GM19438 (cell line): ENCODE results near the gene PMAIP1.
"Not testable (repeated sequence)": the region's sequence is repeated elsewhere in the genome, so short reads cannot be mapped to it uniquely, and the experiment has no call there.

ENCODE experiments used
- ATAC-seq: cut with Tn5 transposase; IDR thresholded peaks from one replicate; pipeline ENCODE4 v1.9.1; 2021; ENCODE audit warnings: low read depth; ENCODE audit not compliant: unreplicated experiment

The PMAIP1 gene

DNA sequence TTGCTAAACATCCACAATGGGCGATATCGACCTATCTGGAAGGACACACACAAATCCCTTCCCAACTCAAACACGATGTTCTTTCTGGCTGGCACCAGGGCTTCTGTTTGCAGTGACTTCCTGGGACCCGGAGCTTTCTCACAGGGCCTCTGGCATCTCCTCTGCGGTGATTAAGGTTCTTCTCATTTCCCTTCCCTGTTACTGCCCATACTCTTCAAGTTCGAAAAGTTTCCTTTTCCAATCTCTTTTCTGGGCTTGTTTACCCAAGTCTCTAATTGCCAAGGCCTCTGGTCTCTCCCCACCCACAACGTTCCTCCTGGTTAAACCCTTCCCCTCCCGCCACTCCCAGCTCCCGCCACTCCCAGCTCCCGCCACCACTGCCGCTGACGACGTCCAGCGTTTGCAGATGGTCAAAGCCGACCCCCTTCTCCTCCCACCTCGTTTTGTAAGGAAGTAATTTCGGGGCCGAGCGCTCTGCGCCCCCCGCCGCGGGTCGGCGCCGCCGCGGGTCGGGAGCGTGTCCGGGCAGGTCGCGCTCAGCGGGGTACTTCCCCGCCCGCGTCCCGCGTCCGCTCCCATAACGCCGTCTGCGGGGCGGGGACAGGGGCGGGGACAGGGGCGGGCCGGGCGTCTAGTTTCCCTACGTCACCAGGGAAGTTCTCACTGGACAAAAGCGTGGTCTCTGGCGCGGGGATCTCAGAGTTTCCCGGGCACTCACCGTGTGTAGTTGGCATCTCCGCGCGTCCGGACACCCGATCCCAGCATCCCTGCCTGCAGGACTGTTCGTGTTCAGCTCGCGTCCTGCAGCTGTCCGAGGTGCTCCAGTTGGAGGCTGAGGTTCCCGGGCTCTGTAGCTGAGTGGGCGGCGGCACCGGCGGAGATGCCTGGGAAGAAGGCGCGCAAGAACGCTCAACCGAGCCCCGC is at the start of gene PMAIP1:
Gene PMAIP1, plus strand, starts transcription at position 699 of the 924 bp plus-strand sequence. Its CDS starts 182 bp downstream, at position 881.
- peak; percentile 64 for ATAC-seq

DNA sequence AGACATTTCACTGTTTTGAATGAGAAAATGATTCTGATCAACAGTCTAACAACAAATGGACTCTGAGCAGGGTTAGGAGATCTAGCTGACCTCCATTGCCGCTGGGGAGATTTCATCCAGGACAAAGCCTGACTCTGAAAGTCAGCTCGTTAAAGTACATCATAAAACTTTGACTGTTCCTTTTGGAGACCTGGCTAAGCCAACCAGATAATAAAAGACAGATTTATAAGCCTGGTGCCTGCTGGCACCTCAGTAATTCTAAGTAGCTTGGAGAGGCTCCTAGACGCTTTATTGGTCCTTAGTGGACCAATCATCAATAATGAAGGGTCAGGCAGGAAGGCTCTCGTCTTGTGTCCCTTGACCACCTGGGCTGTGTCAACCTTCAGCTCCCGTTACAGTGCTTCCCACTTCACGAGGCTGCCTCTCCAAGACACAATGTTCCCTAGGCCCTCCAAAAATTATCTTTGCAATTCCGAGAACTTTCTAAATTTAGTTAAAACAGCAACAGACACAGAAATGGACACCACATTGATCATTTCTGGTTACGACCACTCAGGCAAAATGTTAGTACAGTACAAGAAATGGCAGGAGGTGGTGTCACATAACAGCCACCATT is 47.9 kb upstream of the PMAIP1 start:
- ATAC-seq, result no peak

GRCh38 chr18:59852548-59852947 is 47.2 kb upstream of the PMAIP1 start:
- ATAC-seq, result no peak

- ATAC-seq, result no peak
Observed at GRCh38 chr18:59853380-59853779, 46.4 kb upstream of the PMAIP1 start.

- ATAC-seq, result not testable (repeated sequence)
Observed at GRCh38 chr18:59853988-59854387, 45.8 kb upstream of the PMAIP1 start.

- no peak for ATAC-seq
Observed at GRCh38 chr18:59861009-59861408, 38.8 kb upstream of the PMAIP1 start.

DNA sequence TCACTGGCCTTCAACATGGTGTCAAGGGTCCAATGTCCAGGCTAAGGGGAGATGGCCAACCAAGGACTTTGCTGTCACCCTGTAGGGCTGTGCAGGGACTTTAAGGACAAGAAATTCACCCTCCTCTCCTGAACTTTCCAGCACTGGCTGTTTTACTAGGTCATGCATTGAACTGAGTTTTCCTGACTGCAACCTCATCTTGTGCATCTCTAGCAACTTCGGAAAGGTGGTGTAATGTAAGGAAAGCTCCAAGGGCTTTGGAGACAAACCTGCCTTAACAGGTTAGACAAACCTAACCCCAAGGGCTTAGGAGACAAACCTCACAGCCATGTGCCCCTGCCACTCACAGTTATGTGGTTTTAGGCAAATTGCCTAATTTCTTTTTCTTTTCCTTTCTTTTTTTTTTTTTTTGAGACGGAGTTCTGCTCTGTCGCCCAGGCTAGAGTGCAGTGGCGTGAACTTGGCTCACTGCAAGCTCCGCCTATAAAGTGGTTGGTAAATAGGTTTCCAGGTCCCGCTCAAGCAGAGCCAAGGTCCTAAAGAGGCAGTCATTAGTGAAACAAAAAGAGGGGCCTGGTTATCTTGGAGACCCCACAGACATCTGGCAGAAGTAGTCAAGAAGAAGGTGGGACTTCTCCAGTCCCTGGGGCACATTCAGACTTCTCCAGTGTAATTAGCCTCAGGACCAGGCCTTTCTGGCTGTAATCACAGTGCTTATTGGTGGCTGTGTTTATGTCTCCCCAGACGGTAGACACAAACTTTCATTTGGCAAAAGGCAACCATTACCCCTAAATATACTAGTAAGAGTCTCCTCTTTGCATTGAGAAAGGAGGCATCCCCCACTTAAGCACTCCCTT is 37.6 kb upstream of the PMAIP1 start:
- ATAC-seq, result peak; percentile 73

DNA sequence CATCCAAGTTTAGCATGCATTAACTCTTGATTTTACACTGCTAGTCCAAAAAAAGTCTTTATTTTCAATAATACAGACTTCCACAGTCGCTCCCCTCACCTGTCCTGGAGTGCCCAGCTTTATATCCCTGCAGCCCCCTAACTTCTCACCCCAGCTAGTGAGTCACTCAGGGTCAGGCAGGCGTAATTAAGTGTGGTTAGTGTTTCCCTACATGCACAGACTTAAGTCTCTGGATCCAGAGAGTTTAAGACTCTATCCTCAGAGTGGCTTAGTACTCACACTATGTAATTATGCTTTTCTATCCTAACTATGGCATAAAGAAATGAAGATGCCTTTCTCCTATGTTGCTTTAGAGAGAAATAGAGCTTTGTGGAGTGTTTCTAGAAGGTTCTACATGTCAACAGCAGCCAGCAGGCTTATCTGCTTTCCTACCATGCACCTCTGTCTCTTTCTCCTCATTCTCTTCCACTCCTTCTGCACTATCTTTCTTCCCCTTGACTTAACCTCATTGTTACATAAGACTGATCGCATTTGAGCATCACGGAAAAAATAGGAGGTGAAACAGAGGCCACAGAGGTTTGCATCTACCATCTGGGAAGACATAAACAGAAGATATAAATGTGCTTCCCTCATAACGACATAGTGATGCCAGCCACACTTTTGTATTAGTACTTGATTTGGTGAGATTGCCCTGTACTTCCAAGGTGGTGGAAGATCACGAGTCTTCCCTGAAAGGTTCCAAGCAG is 34.4 kb upstream of the PMAIP1 start:
- no peak for ATAC-seq

DNA sequence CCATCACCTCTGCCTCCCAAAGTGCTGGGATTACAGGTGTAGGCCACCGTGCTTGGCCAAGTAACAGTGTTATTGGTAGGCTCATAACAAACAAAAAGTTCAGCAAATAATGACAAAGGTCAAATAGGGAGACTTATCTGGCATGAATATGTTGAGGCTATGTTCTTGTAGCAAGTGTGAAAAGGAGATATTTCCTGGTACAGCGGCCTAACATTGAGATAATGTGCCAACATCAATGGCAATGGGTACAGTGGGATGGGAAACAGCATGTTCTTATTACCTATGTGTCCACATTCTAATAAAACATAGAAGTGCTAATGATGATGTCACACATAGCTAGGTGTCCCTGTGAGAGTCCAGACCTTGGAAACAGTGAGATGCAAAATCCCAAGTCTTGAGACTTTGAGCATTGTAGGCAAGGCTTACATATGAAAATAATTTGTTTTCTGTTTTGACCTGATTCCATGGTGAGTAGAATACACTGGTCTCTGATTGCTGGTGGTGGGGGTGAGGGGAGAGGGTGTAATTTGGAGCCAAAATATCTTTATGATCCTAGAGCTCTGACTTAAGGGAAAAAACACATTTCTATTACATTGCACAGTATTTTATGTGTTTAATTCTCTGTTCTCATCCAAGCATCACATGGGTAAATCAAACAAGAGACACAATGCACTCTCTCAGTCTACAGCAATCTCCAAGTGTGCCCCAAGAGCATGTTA is 33.1 kb upstream of the PMAIP1 start:
- ATAC-seq, result no peak

GRCh38 chr18:59867337-59868104 is 32.3 kb upstream of the PMAIP1 start:
- no peak for ATAC-seq

DNA sequence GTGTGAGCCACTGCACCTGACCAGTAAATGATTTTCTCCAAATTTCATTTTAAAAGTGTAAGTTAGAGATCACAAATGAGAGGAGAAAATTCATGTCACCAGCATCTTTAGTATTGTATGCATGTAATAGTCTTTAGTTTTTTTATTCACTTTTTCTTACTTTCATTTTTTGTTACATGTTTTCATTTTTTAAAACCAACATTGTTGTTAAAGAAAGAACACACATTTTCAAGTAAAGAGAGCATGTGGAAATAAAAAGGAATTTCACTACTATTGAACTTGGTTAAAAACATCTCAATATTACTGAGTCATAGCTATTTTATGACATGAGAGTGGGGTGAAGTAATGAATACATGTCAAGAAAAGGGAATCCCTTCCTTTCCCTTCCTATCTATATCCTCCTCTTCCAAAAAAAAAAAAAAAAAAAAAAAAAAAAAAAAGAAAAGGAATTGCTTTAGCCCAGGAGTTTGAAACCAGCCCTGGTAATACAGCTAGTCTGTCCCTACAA is 29.1 kb upstream of the PMAIP1 start:
- ATAC-seq, result no peak

GRCh38 chr18:59871711-59872362 is 28.0 kb upstream of the PMAIP1 start:
- ATAC-seq, result no peak

DNA sequence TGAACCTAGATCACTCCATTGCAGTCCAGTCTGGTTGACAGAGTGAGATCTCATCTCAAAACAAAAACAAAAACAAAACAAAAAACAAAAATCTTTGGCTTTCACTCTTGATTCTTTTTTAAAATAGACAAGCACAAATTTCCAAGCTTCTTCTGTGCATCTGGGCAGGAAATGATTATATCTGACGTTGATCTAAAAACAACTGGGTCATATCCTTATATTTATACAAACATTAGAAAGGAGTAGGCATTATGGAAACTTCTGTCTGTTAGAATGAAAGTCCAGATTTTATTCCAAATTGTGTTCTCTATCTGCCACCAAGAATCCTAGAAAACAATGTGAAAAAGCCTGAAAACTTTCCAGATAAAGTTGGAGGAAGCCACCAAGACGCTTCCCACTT is 26.2 kb upstream of the PMAIP1 start:
- no peak for ATAC-seq

GRCh38 chr18:59874166-59874565 is 25.6 kb upstream of the PMAIP1 start:
- ATAC-seq, result no peak

GRCh38 chr18:59876310-59876626 is 23.5 kb upstream of the PMAIP1 start:
- peak; percentile 80 for ATAC-seq

DNA sequence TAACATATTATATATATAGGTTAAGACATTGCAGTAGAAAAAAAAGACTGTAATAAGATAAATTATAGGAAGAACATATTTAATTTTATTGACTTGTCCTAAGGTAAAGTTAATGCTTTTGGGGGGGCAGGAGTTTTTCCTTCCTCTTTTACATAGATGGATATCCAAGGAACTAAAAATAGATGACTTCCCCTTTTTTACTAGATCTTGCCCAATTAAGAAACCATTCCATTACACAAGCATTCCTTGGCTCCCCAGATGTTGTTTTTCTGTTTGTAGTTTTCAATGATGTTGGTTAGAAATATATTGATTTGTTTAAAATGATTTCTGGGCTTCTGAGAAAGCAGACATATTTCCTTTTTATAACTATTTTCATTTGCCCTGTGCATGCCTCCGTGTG is 22.4 kb upstream of the PMAIP1 start:
- ATAC-seq, result no peak

- no peak for ATAC-seq
Observed at GRCh38 chr18:59878644-59879043, 21.2 kb upstream of the PMAIP1 start.
